Body of pancreas (tissue), 4 donors: ENCODE measurements around the gene MICAL2. TPM values are rescaled to one million over a fixed set of nuclear protein-coding genes. Genes with fewer than 3 reads are reported as not detected.

Experiments used
- ATAC-seq: fragments of 150-250 bp; one replicate; pipeline ENCODE4 v1.9.1; 2016
- DNase-seq, 4 donors: peaks; one replicate each; pipeline ENCODE4 v3.0.0-alpha.2; 2019
- H3K27ac ChIP-seq, 4 donors: fragments of 200-600 bp; sonication (generic); 1 replicate in 3 of 4; 2 replicates in 1 of 4; pipeline versions ENCODE4 v1.5.1 to v1.6.1; 2016 to 2019; ENCODE audit warnings: mild to moderate bottlenecking in 1 of 4, mixed read lengths in 1 of 4, moderate library complexity in 1 of 4
- H3K27me3 ChIP-seq, 2 donors: fragments of 200-600 bp; sonication (generic); one replicate each; pipeline ENCODE4 v1.6.0; 2016; ENCODE audit warnings: mild to moderate bottlenecking in 1 of 2
- H3K36me3 ChIP-seq, 2 donors: fragments of 200-600 bp; sonication (generic); replicated peaks in 1 of 2; 2 replicates each; pipeline ENCODE4 v1.5.1; 2016; ENCODE audit warnings: low read depth in 2 of 2; ENCODE audit not compliant: insufficient read depth in 1 of 2
- H3K4me1 ChIP-seq: fragments of 200-600 bp; sonication (generic); one replicate; pipeline ENCODE4 v1.6.0; 2016
- H3K4me3 ChIP-seq, 2 donors: fragments of 200-600 bp; sonication (generic); 1 replicate in 1 of 2; 2 replicates in 1 of 2; pipeline ENCODE4 v1.5.1; 2016 to 2019
- H3K9me3 ChIP-seq, 3 donors: fragments of 200-600 bp; sonication (generic); 1 replicate in 2 of 3; 2 replicates in 1 of 3; pipeline ENCODE4 v1.5.1; 2016
- CTCF ChIP-seq, 7 experiments: fragments of 450-650 bp in 4 of 7; fragments of 200-600 bp in 3 of 7; sonication (generic) in 3 of 7; IDR thresholded peaks; one replicate each; pipeline ENCODE4 v1.5.1; 2016 to 2019; ENCODE audit warnings: antibody characterized with exemption in 7 of 7
- POLR2A ChIP-seq, 3 donors: fragments of 450-650 bp; IDR thresholded peaks; one replicate each; pipeline ENCODE4 v1.6.1; 2016; ENCODE audit warnings: antibody characterized with exemption in 3 of 3, mild to moderate bottlenecking in 2 of 3
- WGBS, 2 donors: methylation state at CpG; one replicate each; pipeline ENCODE4 v1.1.5; 2017; 5-methylcytosine and 5-hydroxymethylcytosine counted together
- intact Hi-C: fragments of 100-400 bp; cut with DNase I; formaldehyde crosslinking; loops from one replicate; pipeline ENCODE4 v1.15.1; 2023
- microRNA-seq, 2 donors: library from miRNA; unstranded; fragments of <30 nt; microRNA quantifications; one replicate each; pipeline ENCODE4, GENCODE V29; 2016; ENCODE audit warnings: borderline number of aligned reads in 2 of 2, borderline replicate concordance in 2 of 2
- small RNA-seq: library from RNA; depleted of rRNA; stranded (forward); fragments of <200 nt; gene quantifications from one replicate; pipeline ENCODE3, GENCODE V24; 2016
- total RNA-seq, 2 donors: library from RNA; depleted of rRNA; stranded (reverse); fragments of >200 nt; gene quantifications; one replicate each; pipeline ENCODE4 v1.1.0, GENCODE V29; 2016

The MICAL2 gene
- total RNA-seq, 2 donors from 2014 or later = 16.6 to 24.4 TPM

- WGBS, 2 donors = 94 to 96% methylated on average over 2 of the region's 2 CpGs
- H3K27ac ChIP-seq = no peak overlapping the region
- no peaks in the 10 kb centered on the region for H3K9me3 ChIP-seq
- intact Hi-C loops = no loop called here
- TF ChIP-seq POLR2A (IDR thresholded peaks at IDR 0.05) (no peak), CTCF (IDR thresholded peaks at IDR 0.05) (no peak)
- no peaks in the 10 kb centered on the region for H3K27me3 ChIP-seq
- no peaks in the 10 kb centered on the region for H3K4me1 ChIP-seq
- H3K4me3 ChIP-seq = no peak overlapping the region
- no peaks in the 10 kb centered on the region for H3K36me3 ChIP-seq
- ATAC-seq (no peak), DNase-seq (no peak)
Measured at GRCh38 chr11:12306830-12307229, 196.4 kb downstream of the MICAL2 start.

- H3K27ac ChIP-seq = no peak overlapping the region
- TF ChIP-seq POLR2A (IDR thresholded peaks at IDR 0.05) (no peak), CTCF (IDR thresholded peaks at IDR 0.05) (no peak)
- H3K4me1 ChIP-seq = no peaks in the 10 kb centered on the region
- no peaks in the 10 kb centered on the region for H3K36me3 ChIP-seq
- WGBS, 2 donors = 91 to 95% methylated on average over 4 of the region's 4 CpGs
- no peaks in the 10 kb centered on the region for H3K9me3 ChIP-seq
- H3K4me3 ChIP-seq = no peak overlapping the region
- ATAC-seq (no peak), DNase-seq (no peak)
- no peaks in the 10 kb centered on the region for H3K27me3 ChIP-seq
- intact Hi-C loops = no loop called here
Measured at GRCh38 chr11:12312132-12312531, 201.7 kb downstream of the MICAL2 start.

Small RNA genes within 50 kb of the gene (microRNA-seq; reads per million reads assigned to microRNA genes)
- 0 reads per million in 2 donors for gene MIR6124

Small RNA genes within 50 kb of the gene (small RNA-seq; reads per million reads assigned to genes)
- not detected for gene MIR6124

Other genes starting within 250 kb of the MICAL2 start
- 10 to 100 TPM; 14.5 to 25.9 TPM for gene DKK3, start 102.0 kb upstream of the MICAL2 start, total RNA-seq